ENCODE measurements around the gene ADGRB3.
"Not testable (repeated sequence)": the region's sequence is repeated elsewhere in the genome, so short reads cannot be mapped to it uniquely, and the experiment has no call there.

Gene ADGRB3

GRCh38 chr6:68743099-68743498 lies 108.0 kb downstream of the ADGRB3 start:
- DNase-seq = no peak

DNA sequence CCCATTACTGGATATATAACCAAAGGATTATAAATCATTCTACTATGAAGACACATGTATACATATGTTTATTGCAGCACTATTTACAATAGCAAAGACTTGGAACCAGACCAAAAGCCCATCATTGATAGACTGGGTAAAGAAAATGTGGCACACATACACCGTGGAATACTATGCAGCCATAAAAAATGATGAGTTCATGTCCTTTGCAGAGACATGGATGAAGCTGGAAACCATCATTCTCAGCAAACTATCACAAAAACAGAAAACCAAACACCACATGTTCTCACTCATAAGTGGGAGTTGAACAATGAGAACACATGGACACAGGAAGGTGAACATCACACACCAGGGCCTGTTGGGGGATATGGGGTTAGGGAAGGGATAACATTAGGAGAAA lies 109.3 kb downstream of the ADGRB3 start:
- not testable (repeated sequence) for DNase-seq

DNA sequence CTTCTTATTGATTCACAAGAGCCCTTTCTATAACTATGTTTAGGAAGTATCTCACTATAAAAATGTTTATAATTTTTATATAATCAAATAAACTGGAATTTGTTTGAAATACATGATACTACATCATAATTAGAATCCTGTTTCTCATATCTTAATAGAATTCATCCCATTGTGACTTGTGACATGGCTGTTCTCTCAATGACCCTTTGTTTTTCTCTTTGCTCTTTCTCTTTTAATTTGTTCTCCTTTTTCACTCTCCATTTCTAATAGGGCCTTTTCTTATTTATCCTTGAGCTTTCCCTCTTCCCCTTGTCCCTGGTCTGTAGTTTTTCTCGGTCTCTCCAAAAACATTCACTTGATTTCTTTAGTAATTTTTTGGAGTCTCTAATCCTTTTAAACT lies 111.3 kb downstream of the ADGRB3 start:
- DNase-seq = no peak

DNA sequence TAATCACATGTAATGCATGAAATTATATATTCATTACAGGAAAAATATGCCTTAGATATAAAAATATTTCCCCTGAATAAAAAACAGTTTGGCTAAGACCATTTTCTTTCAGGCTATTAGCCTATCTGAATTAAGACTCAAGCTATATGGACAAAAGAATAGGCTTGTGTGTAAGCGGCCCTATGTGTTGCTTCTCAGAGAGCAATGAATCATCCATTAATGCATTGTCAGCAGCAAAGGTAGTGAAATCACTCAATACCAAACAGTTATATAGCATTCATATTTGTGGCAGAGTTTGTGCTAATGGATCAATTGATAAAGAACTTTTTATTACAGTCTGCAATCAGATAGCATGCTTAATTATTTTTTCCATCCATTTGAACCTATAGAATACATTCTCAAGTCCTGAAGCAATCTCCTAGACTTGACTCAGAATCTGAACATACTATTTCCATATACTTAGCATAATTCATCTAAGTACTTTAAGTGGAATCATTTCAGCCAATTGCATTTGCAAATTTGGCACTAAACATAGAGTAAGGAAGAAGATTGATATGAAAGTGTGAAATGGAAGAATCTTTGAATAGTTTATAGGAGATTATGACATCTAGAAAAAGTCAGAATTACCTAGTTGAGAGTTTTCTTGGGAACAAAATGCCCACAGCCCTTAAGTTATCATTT lies 112.2 kb downstream of the ADGRB3 start:
- DNase-seq = no peak

- DNase-seq = not testable (repeated sequence)
These were observed 112.8 kb downstream of the ADGRB3 start for GRCh38 chr6:68747832-68748231.

GRCh38 chr6:68754681-68755213 lies 119.7 kb downstream of the ADGRB3 start:
- DNase-seq = no peak

DNA sequence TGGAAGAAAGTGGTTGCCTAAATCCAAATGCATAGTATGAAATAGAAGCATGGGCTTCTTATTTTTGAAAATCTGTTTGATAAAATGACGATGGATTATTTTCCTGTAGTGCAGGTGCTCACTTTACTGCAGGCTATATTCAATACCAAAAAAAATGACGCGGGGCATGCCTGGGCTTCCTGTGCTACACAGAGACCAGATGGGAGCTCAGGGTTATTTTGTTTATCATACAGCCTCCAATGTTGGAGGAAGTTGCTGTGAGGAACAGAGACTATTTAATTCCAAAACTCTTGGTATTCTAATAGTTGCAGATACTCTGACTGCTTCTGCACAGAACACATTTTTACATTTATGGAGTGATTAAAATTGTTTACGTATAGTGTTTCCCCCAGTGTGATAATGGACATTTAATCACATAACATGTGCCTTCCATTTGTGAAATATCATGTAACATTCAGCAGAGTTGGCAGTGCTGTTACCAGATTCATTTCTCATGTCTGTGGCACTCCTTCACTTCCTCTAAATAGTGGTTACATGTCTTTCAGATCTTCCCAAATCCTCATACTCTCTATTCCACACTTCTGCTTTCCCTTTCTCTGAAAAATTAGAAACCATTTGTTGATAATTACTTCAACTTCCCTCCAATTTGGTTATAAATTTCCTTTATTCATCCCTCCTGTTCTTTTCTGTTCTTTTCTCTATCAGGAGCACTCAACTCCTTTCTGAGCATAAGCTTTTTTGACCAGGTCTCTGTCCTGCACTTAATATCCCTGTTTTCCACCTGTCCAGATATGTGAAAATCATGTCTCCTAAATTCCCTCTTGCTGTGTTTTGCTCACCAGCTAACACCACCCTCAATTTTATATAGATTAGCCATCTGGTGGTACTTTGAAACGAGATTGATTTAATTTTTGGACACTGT lies 121.6 kb downstream of the ADGRB3 start:
- DNase-seq = no peak

DNA sequence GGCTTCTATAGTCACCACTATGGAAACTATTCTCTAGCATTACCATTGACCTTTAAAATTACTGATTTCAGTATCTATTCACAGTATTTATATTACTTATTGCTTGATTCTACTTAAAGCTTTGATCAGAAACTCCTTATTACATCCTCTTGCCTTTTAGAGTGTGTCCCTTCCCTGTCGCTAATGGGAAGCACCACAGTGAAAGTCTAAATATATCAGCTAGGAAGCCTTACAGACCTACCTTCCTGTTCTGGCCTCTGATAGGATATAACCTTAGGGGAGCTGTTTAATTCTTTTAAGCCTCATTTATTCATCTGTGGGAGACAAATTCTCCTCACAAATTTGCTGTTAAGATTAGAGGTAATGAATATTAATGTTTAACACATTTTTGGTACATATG lies 122.7 kb downstream of the ADGRB3 start:
- DNase-seq = no peak

GRCh38 chr6:68758559-68758958 lies 123.5 kb downstream of the ADGRB3 start:
- DNase-seq = no peak

GRCh38 chr6:68760485-68760884 lies 125.4 kb downstream of the ADGRB3 start:
- DNase-seq = no peak

DNA sequence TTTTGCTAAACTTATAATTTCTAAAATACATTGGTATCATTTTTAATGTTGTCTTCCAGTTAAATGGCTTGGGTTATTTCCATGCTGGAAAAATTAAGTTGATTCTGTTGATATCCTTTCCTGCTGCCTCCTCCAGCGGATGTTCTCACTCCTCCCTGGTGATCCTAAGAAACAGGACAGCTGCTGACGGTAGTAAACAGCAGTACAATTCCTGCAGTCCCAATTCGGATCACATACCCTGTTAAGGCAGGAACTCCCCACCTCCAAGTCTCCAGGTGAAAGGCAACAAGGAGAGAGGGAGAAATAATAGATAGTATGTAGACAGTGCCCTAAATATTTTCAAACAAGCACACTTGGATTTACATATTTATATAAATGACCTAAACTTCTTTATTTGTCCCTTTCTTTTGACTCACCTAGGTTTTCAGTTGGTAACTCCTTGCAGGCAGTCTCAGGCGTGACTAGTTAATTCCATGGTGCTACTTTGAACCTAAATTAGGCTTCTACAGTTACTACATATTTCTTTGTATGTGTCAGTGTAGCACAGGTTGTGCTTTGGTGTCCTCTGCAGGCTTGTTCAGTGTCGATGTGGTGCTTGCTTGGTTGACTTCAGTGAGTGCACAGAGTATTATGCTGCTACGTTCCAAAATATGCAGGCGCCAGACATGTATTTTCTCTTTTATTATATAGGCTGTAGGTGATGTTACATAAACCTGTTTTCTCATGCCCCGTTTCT lies 126.0 kb downstream of the ADGRB3 start:
- no peak for DNase-seq

GRCh38 chr6:68761985-68762384 lies 126.9 kb downstream of the ADGRB3 start:
- no peak for DNase-seq

- DNase-seq = no peak
These were observed 136.3 kb downstream of the ADGRB3 start for GRCh38 chr6:68771426-68771825.

DNA sequence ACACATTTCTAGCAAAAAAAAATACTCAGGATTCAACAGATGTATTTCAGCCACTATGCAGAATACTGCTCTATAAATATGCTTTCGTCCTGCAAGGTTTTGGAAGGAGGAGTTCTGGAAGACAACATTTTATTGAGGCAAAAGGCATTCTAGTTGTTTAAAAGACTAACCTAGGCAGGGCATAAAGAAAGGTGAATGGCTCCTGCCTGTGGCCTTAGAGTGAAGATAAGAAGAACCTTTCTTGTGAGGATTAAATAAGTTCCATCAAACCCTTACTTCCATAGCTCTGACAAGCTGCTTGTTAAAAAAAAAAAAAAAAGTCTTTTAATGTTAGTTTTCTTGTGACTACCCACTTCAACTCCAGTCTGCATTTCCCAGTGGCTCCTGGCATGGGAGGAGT lies 139.8 kb downstream of the ADGRB3 start:
- no peak for DNase-seq

DNA sequence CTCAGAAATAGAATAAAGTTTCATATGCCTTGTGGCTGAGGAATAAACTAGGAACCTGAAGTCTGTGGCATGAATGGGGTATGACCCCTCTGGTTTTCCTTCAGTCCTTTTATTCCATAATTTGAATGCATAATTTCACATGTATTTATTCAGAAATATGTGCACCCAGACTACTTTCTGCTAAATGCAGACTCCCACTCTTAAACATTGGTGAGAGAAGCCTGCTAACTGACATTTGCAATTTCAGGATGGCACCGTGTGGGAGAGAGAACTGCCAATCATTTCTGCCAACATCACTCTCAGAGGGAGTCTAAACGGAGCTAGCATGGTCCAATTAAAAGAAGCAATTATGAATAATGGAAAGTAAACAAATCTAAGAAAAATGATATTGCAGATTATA lies 141.3 kb downstream of the ADGRB3 start:
- DNase-seq = no peak

DNA sequence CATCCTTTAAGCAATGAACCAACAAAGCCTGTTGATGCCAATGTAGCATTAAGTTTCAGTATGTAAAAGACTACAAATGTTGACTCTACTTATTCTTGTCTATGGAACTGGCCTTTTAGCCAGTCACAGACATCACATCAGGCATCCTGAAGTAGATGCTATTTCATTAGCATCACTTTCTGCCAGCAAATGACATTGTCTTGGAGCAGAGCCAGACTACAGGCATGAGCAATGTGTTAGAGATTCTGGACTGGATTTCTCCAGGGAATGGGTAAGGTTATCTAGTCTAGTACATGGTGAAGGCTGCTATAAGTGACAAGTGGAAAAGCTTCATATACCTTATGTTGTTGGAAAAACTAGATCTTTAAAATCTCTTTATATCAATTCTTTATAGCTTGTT lies 142.9 kb downstream of the ADGRB3 start:
- DNase-seq = no peak

GRCh38 chr6:68778356-68779020 lies 143.4 kb downstream of the ADGRB3 start:
- DNase-seq = no peak

DNA sequence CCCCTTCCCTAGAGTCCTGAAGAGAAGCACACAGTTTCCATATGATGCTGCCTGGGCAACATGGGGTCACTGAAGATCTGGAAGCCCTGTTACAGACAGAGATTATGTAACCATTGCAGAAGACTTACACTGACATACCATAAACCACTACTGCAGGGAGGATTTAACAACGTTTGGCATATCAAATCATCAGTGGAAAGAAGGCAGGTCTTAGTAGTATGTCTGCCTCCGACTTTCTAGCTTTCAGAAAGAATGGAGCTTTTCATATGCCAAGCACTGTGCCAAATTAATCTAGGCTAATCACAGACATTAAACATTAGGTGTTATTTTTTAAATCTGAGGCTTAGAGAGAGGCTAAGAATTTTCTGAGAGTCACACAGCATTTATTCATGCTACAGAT lies 144.3 kb downstream of the ADGRB3 start:
- DNase-seq = no peak

DNA sequence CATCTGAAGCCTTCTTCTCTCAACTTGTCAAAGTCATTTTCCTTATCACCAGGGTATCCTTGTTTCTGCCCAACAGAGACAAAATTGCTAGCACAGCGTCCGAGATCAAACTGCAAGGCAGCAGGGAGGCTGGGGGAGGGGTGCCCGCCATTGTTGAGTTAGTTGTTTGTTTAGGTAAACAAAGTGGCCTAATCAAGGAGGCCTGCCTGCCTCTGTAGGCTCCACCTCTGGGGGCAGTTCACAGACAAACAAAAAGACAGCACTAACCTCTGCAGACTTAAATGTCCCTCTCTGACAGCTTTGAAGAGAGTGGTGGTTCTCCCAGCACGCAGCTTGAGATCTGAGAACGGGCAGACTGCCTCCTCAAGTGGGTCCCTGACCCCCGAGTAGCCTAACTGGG lies 155.0 kb downstream of the ADGRB3 start:
- DNase-seq = not testable (repeated sequence)

DNA sequence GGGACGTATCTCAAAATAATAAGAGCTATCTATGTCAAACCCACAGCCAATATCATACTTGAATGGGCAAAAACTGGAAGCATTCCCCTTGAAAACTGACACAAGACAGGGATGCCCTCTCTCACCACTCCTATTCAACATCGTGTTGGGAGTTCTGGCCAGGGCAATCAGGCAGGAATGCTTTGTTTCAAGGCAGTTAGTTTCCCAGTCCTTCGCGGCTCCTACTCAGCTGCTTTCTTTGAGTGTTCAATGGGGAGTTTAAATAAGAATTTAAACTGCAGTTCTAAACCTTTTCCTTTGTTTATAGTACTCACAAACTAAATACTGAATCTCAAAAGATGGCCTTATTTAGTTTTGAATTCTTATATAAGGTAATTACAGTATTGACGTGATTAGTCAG lies 179.9 kb downstream of the ADGRB3 start:
- DNase-seq = not testable (repeated sequence)

DNA sequence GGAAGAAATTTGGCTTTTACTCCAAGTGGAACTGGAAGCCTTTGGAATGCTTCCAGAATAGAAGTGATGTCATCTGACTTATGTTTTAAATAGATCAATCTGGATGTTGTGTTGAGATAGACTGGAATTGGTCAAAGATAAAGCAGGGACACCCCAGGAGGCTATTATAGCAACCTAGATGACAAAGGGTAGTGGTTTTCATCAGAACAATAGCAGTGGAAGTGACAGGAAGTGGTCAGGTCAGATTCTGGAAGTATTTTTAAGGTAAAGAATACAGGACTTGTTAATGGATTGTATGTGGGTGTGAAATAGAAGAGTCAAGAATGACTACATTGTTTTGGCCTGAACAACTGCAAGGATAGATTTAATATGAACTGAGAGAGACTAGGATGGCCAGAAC lies 191.4 kb downstream of the ADGRB3 start:
- DNase-seq = no peak

DNA sequence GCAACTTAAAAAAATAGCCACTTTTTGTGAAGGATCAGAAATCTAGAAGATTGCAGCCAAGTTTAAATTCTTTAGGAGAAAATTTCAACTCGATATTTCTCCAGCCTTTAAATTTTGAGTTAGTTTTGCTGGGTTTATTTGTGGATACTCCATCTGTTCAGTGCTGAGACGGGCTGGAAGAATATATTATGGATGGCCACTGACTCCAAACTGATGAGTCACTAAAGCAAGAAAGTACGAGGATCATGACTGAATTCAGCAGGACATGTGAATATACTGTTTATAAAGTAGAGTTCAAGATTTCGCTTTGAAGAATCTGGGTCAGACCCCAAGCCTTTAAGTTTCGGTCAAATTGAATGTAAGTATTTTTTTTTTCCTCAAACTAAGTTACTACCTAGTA lies 199.5 kb downstream of the ADGRB3 start:
- DNase-seq = no peak

- no peak for DNase-seq
These were observed 203.5 kb downstream of the ADGRB3 start for GRCh38 chr6:68838571-68838970.
